Mucosa of stomach (tissue), 1 donor: ENCODE results near the gene GABRR2.

Experiments used
- H3K27me3 ChIP-seq: one replicate; pipeline ENCODE4 v1.7.0; 2013; ENCODE audit warnings: mild to moderate bottlenecking, low read length; ENCODE audit not compliant: control insufficient read depth, insufficient read depth
- H3K36me3 ChIP-seq: one replicate; pipeline ENCODE4 v1.7.0; 2013; ENCODE audit warnings: low read length; ENCODE audit not compliant: control insufficient read depth, insufficient read depth
- H3K4me1 ChIP-seq: one replicate; pipeline ENCODE4 v1.7.0; 2013; ENCODE audit warnings: mild to moderate bottlenecking, low read length; ENCODE audit not compliant: control insufficient read depth, insufficient read depth
- H3K4me3 ChIP-seq: one replicate; pipeline ENCODE4 v1.7.0; 2013; ENCODE audit warnings: low read length
- H3K9ac ChIP-seq: one replicate; pipeline ENCODE4 v1.7.0; 2013; ENCODE audit warnings: mild to moderate bottlenecking, low read length, moderate library complexity
- H3K9me3 ChIP-seq: one replicate; pipeline ENCODE4 v1.7.0; 2013; ENCODE audit warnings: mild to moderate bottlenecking, low read length, moderate library complexity; ENCODE audit not compliant: control insufficient read depth
- donor health status: Pancreatic carcinoma.

GABRR2 gene

GRCh38 chr6:89351671-89352277, 36.7 kb upstream of the GABRR2 start:
- no peaks in the 10 kb centered on the region for H3K9me3 ChIP-seq
- H3K36me3 ChIP-seq: no peaks in the 10 kb centered on the region
- H3K27me3 ChIP-seq: no peaks in the 10 kb centered on the region
- peak overlapping the region; percentile 99 for H3K9ac ChIP-seq
- H3K4me1 ChIP-seq: peaks cover 24% of the 10 kb centered on the region
- H3K4me3 ChIP-seq: peak overlapping the region; percentile 96

GRCh38 chr6:89350281-89350966, 35.3 kb upstream of the GABRR2 start:
- H3K9ac ChIP-seq: no peak overlapping the region

GRCh38 chr6:89348372-89348771, 33.3 kb upstream of the GABRR2 start:
- no peaks in the 10 kb centered on the region for H3K9me3 ChIP-seq
- H3K36me3 ChIP-seq: no peaks in the 10 kb centered on the region
- no peak overlapping the region for H3K4me3 ChIP-seq
- no peaks in the 10 kb centered on the region for H3K27me3 ChIP-seq
- no peak overlapping the region for H3K9ac ChIP-seq
- H3K4me1 ChIP-seq: peaks cover 30% of the 10 kb centered on the region

More at GRCh38 chr6:89350281-89350966, 35.3 kb upstream of the GABRR2 start:
- Histone ChIP-seq H3K4me3 (no peak overlapping the region), H3K4me1 (peaks cover 30% of the 10 kb centered on the region), H3K36me3 (no peaks in the 10 kb centered on the region), H3K9me3 (no peaks in the 10 kb centered on the region), H3K27me3 (no peaks in the 10 kb centered on the region)

DNA sequence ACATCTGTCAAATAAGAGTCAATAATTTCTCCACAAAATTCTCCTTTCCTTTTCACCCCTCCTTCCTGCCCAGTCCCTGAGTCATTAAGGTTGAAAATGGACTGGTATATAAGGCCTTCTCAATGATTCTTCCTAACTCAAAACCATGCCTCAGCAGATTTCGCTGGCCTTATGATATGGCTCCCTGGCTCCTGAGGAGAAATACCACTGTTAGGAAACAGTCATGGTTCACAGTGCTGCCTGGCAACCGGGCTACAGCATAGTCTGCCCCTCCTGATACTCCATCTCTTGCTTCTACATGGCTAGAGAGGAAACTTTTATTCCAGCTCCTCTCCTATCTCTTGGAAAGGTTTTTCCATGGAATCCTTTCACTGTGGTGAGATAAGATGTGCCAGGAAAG, 32.7 kb upstream of the GABRR2 start:
- Histone ChIP-seq H3K36me3 (no peaks in the 10 kb centered on the region), H3K9me3 (no peaks in the 10 kb centered on the region), H3K9ac (no peak overlapping the region), H3K4me1 (peaks cover 30% of the 10 kb centered on the region), H3K4me3 (no peak overlapping the region), H3K27me3 (no peaks in the 10 kb centered on the region)

DNA sequence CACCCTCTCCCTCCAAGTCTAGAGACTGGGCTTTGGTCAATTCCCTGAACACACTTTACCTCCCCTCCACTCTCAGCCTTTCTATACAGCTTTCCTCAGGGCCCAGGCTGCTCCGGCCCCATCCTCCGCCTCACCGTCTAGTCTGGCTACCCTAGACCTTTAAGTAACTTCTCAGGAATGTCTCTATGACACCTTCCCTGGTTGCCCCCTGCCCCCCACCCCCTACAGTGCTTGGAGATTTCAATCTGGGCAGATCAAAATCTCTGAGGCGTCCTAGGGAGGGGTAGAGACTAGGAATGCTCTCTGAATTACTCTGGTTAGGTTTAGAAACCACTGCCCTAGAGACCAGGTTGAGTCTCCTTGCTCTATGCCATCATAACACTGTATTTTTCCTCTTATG, 31.3 kb upstream of the GABRR2 start:
- Histone ChIP-seq H3K27me3 (no peaks in the 10 kb centered on the region), H3K9ac (no peak overlapping the region), H3K36me3 (no peaks in the 10 kb centered on the region), H3K4me1 (peaks cover 28% of the 10 kb centered on the region), H3K9me3 (no peaks in the 10 kb centered on the region), H3K4me3 (no peak overlapping the region)

DNA sequence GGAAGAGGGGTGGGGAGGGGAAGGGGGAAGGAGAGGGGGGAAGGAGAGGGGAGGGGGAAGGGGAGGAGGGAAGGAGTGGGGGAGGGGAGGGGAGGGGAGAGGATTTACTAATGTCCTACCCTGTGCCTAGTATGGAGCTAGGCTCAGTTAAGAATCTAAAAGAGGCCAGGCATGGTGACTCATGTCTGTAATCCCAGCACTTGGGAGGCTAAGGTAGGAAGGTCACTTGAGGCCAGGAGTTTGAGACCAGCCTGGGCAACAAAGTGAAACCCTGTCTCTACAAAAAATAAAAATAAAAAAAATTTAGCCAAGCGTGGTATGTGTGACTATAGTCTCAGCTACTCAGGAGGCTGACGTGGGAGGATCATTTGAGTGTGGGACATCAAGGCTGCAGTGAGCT, 24.5 kb upstream of the GABRR2 start:
- Histone ChIP-seq H3K4me1 (no peaks in the 10 kb centered on the region), H3K4me3 (no peak overlapping the region), H3K9ac (no peak overlapping the region), H3K36me3 (no peaks in the 10 kb centered on the region), H3K27me3 (no peaks in the 10 kb centered on the region), H3K9me3 (no peaks in the 10 kb centered on the region)

- Histone ChIP-seq H3K4me1 (no peaks in the 10 kb centered on the region), H3K27me3 (no peaks in the 10 kb centered on the region), H3K9me3 (no peaks in the 10 kb centered on the region), H3K4me3 (no peak overlapping the region), H3K36me3 (no peaks in the 10 kb centered on the region), H3K9ac (no peak overlapping the region)
Observed at GRCh38 chr6:89335164-89335563, 20.1 kb upstream of the GABRR2 start.

- no peaks in the 10 kb centered on the region for H3K36me3 ChIP-seq
- no peaks in the 10 kb centered on the region for H3K27me3 ChIP-seq
- no peaks in the 10 kb centered on the region for H3K9me3 ChIP-seq
- no peak overlapping the region for H3K9ac ChIP-seq
- H3K4me3 ChIP-seq: no peak overlapping the region
- H3K4me1 ChIP-seq: peaks cover 5% of the 10 kb centered on the region
Observed at GRCh38 chr6:89330910-89331309, 15.8 kb upstream of the GABRR2 start.

DNA sequence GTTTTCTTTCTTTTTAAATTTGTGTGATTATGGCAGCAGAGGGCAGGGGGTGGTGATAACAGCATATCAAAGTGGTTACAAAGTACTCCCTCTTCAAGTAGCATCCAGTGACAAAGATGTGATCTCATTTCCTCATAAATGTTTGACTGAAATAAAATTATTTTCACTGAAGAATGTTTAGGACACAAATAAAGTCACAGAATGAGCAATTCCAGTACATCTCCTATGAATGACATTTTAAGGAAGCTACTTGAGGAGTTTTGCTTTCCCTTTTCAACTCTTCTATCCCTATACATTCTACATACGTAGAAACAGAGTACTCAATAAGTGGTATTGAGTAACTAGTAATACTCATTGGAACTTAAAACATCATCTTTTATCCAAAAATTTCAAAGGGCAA, 13.9 kb upstream of the GABRR2 start:
- no peaks in the 10 kb centered on the region for H3K9me3 ChIP-seq
- H3K4me1 ChIP-seq: peaks cover 5% of the 10 kb centered on the region
- no peaks in the 10 kb centered on the region for H3K36me3 ChIP-seq
- H3K4me3 ChIP-seq: no peak overlapping the region
- no peak overlapping the region for H3K9ac ChIP-seq
- no peaks in the 10 kb centered on the region for H3K27me3 ChIP-seq

DNA sequence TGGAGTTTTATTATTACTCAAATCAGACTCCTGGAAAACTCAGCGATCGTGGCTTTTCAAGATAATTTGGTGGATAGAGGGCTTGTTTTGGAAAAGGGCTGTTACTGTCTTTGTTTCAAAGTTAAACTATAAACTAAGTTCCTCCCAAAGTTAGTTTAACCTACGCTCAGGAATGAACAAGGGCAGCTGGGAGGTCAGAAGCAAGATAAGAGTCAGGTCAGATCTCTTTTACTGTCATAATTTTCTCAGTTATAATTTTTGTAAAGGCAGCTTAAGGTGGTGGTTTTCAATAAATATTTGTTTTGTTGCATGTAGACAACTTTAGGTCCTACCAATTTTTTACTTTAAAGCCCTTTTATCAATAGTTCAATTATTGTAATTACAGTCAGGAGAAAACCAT, 9.2 kb upstream of the GABRR2 start:
- H3K4me3 ChIP-seq: no peak overlapping the region

GRCh38 chr6:89323511-89323971, 8.4 kb upstream of the GABRR2 start:
- Histone ChIP-seq H3K9ac (no peak overlapping the region), H3K9me3 (no peaks in the 10 kb centered on the region), H3K27me3 (no peaks in the 10 kb centered on the region), H3K4me3 (no peak overlapping the region), H3K36me3 (no peaks in the 10 kb centered on the region), H3K4me1 (no peaks in the 10 kb centered on the region)

More for the DNA sequence above, 9.2 kb upstream of the GABRR2 start:
- Histone ChIP-seq H3K9ac (no peak overlapping the region), H3K36me3 (no peaks in the 10 kb centered on the region), H3K27me3 (no peaks in the 10 kb centered on the region), H3K4me1 (no peaks in the 10 kb centered on the region), H3K9me3 (no peaks in the 10 kb centered on the region)

DNA sequence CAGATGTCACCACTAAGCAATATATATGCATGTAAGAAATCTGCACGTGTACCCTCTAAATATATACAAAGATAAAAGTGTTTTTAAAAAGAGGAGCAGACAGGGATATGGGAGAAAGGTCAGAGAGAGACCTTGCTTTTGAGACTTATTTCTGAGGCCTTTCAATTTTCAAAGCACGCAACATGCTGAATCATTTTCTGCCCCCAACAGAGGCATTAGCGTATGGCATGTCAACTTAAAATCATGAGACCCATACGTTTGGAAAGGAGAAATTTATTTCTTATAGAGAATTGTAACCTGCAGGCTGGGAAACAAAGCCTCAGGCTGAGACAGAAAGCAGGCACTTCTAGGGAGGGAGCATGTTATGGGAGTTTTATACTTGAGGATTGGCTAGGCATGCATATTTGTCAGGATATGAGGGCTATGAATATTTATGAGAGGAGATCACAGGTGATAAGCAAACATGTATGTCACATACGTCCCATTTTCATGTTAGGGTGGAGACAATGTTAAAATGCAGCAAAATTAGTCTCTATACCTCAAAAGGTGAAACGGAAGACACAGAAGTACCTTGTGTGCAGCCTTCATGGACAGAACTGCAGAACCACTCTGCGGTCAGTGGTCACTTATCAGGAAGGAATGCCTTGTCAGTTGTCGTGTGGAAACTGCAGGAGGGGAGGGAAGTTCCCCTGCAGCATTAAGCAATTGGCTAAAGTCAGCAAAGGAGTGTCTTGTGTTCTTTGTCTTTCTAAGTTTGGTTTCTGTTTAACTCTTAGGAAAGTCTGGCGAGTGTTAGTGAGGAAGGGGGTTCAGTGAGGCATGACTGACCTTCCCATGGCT, 6.3 kb upstream of the GABRR2 start:
- no peak overlapping the region for H3K9ac ChIP-seq

More for the DNA sequence above, 6.3 kb upstream of the GABRR2 start:
- H3K4me1 ChIP-seq: no peaks in the 10 kb centered on the region
- no peaks in the 10 kb centered on the region for H3K9me3 ChIP-seq
- no peaks in the 10 kb centered on the region for H3K36me3 ChIP-seq
- no peaks in the 10 kb centered on the region for H3K27me3 ChIP-seq
- no peak overlapping the region for H3K4me3 ChIP-seq
